ENCODE results near the gene TMC2. TPM values are rescaled to one million over a fixed set of nuclear protein-coding genes. Genes with fewer than 3 reads are reported as not detected.

The TMC2 gene
- polyA plus RNA-seq, 1 of the 3 experiments (the other 2 are of a cell fraction) = not detected

DNA sequence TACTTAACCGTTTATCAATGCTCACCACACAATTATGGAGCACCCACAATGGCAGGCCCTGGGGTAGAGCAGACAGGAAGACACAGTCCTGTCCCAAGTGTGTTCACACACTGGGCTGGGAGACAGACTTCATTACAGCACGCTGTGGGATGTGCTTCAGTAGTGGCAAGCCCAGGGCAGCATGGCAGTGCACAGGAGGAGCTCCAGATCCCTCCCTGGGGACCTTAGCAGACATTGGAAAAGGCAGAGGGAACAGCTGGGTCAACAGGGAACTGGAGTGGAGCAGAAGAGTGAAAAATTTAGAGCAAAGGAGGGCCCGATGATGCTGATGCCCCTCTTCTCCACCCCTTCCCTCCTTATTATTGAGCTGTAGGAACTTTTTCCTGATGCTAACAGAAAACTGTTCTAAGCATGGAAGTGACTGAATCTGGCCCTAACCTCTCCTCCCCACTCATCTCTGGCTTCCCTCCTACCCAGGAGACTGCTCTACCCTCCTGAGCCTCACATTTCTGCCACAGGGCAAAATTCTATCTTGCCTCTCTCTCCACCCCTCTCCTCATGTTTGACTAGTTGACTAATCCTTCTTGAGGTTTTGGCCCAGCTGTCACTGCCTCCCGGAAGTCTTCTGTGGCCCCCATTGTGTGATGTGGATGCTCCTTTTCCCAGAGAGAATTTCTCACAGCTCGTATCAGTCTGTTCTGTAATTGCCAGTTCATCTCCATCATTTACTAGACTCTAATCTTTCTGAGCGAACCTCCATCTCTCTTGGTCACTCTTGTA, 74.8 kb downstream of the TMC2 start:
- ChIA-PET POLR2A (no interaction called here), CTCF (interaction anchor here (1.1 to 1.2 kb wide), 2 partner anchors 13 to 89 kb away, joined by 4 to 5 read pairs; no protein-coding TSS in a partner anchor)
- no peak overlapping the region for H3K4me3 ChIP-seq (ENCODE audit: low read depth in 2 of 2, low read length in 1 of 2)
- H3K9me3 ChIP-seq = peaks cover 5% of the 10 kb centered on the region; the same call in 1 of the 2 replicates
- H4K20me1 ChIP-seq (ENCODE audit: insufficient read depth) = no peaks in the 10 kb centered on the region
- H3K9ac ChIP-seq = no peak overlapping the region
- no peak overlapping the region for H3K27ac ChIP-seq (ENCODE audit: low read depth in 2 of 2, low read length in 1 of 2)
- no peaks in the 10 kb centered on the region for H3K36me3 ChIP-seq (replicated peaks in 1 of 2; ENCODE audit: control insufficient read depth in 1 of 2, insufficient read depth in 2 of 2, low read length in 1 of 2)
- no peaks in the 10 kb centered on the region; the same call in 1 of the 2 replicates for H3K27me3 ChIP-seq (ENCODE audit: insufficient read depth)
- H3F3A ChIP-seq (replicated peaks; ENCODE audit: insufficient read depth) = no peaks in the 10 kb centered on the region
- H3K4me2 ChIP-seq = no peak overlapping the region
- TF ChIP-seq GABPA (IDR thresholded peaks at IDR 0.05; ENCODE audit: low read depth) = no peak
- no peak for TF ChIP-seq RFX5 (IDR thresholded peaks at IDR 0.05; ENCODE audit: low read length)
- no peak overlapping the region for H2AFZ ChIP-seq (ENCODE audit: low read depth)
- H3K79me2 ChIP-seq (ENCODE audit: insufficient read depth) = no peaks in the 10 kb centered on the region
- DNase-seq = no peak
- WGBS (ENCODE audit: low lambda C conversion rate) = 15% methylated on average over 6 of the region's 6 CpGs
- H3K9me2 ChIP-seq = no peaks in the 10 kb centered on the region
- H3K4me1 ChIP-seq (ENCODE audit: control insufficient read depth in 1 of 2, insufficient read depth in 2 of 2, low read depth in 1 of 2, low read length in 1 of 2) = no peaks in the 10 kb centered on the region

GRCh38 chr20:2612073-2612472, 75.7 kb downstream of the TMC2 start:
- H3F3A ChIP-seq (replicated peaks; ENCODE audit: insufficient read depth) = no peaks in the 10 kb centered on the region
- ChIA-PET POLR2A (no interaction called here), CTCF (interaction anchor here (1.1 to 1.5 kb wide), 3 partner anchors 12 to 92 kb away, joined by 3 to 4 read pairs (median 3); no protein-coding TSS in a partner anchor)
- H3K4me1 ChIP-seq (ENCODE audit: control insufficient read depth in 1 of 2, insufficient read depth in 2 of 2, low read depth in 1 of 2, low read length in 1 of 2) = no peaks in the 10 kb centered on the region
- H3K4me3 ChIP-seq (ENCODE audit: low read depth in 2 of 2, low read length in 1 of 2) = no peak overlapping the region
- H2AFZ ChIP-seq (ENCODE audit: low read depth) = no peak overlapping the region
- no peak overlapping the region for H3K9ac ChIP-seq
- WGBS (ENCODE audit: low lambda C conversion rate) = 8% methylated on average over 3 of the region's 3 CpGs
- TF ChIP-seq USF2 (IDR thresholded peaks at IDR 0.05; ENCODE audit: borderline replicate concordance, low read depth, low read length) (no peak), SIN3A (IDR thresholded peaks at IDR 0.05; ENCODE audit: borderline replicate concordance, low read depth, low read length) (no peak), FOXJ3 (CRISPR knock-in tag; IDR thresholded peaks at IDR 0.05) (no peak), GABPA (IDR thresholded peaks at IDR 0.05; ENCODE audit: low read depth) (no peak), NFIC (IDR thresholded peaks at IDR 0.05; ENCODE audit: borderline replicate concordance) (no peak), EZH2phosphoT487 (IDR thresholded peaks at IDR 0.05; ENCODE audit: borderline replicate concordance, low read depth) (no peak), IRF3 (IDR thresholded peaks at IDR 0.05; ENCODE audit: low read depth, low read length) (no peak), CHD2 (IDR thresholded peaks at IDR 0.05; ENCODE audit: low read length, partially characterized antibody) (no peak), GATA2 (CRISPR knock-in tag; IDR thresholded peaks at IDR 0.05) (no peak), JUND (IDR thresholded peaks at IDR 0.05) (no peak), FOSL2 (IDR thresholded peaks at IDR 0.05; ENCODE audit: borderline replicate concordance, low read depth) (no peak), SMC3 (IDR thresholded peaks at IDR 0.05; ENCODE audit: low read depth, low read length) (no peak), NRF1 (IDR thresholded peaks at IDR 0.05; ENCODE audit: low read depth, low read length) (no peak), TAF1 (IDR thresholded peaks at IDR 0.05; ENCODE audit: borderline replicate concordance, low read depth, low read length) (no peak), RFX5 (IDR thresholded peaks at IDR 0.05; ENCODE audit: low read length) (no peak), EP300 (IDR thresholded peaks at IDR 0.05; ENCODE audit: borderline replicate concordance in 1 of 2, low read depth in 1 of 2, low read length in 1 of 2) (no peak), MEF2A (IDR thresholded peaks at IDR 0.05; ENCODE audit: borderline replicate concordance, low read depth) (no peak), POLR2AphosphoS5 (IDR thresholded peaks at IDR 0.05; ENCODE audit: low read depth, low read length) (no peak)
- TF ChIP-seq, protein P1, sequence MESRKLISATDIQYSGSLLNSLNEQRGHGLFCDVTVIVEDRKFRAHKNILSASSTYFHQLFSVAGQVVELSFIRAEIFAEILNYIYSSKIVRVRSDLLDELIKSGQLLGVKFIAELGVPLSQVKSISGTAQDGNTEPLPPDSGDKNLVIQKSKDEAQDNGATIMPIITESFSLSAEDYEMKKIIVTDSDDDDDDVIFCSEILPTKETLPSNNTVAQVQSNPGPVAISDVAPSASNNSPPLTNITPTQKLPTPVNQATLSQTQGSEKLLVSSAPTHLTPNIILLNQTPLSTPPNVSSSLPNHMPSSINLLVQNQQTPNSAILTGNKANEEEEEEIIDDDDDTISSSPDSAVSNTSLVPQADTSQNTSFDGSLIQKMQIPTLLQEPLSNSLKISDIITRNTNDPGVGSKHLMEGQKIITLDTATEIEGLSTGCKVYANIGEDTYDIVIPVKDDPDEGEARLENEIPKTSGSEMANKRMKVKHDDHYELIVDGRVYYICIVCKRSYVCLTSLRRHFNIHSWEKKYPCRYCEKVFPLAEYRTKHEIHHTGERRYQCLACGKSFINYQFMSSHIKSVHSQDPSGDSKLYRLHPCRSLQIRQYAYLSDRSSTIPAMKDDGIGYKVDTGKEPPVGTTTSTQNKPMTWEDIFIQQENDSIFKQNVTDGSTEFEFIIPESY (IDR thresholded peaks at IDR 0.05; ENCODE audit: borderline replicate concordance, low read depth) = no peak
- no peaks in the 10 kb centered on the region; the same call in 1 of the 2 replicates for H3K27me3 ChIP-seq (ENCODE audit: insufficient read depth)
- H3K4me2 ChIP-seq = no peak overlapping the region
- H4K20me1 ChIP-seq (ENCODE audit: insufficient read depth) = no peaks in the 10 kb centered on the region
- no peaks in the 10 kb centered on the region for H3K36me3 ChIP-seq (replicated peaks in 1 of 2; ENCODE audit: control insufficient read depth in 1 of 2, insufficient read depth in 2 of 2, low read length in 1 of 2)
- no peak for DNase-seq
- H3K9me2 ChIP-seq = no peaks in the 10 kb centered on the region
- H3K79me2 ChIP-seq (ENCODE audit: insufficient read depth) = no peaks in the 10 kb centered on the region
- H3K9me3 ChIP-seq = no peaks in the 10 kb centered on the region; the same call in 1 of the 2 replicates
- no peak overlapping the region for H3K27ac ChIP-seq (ENCODE audit: low read depth in 2 of 2, low read length in 1 of 2)
